ENCODE results near the gene SLC25A44. TPM values are rescaled to one million over a fixed set of nuclear protein-coding genes. Genes with fewer than 3 reads are reported as not detected.

SLC25A44 gene
- total and polyA plus RNA-seq, 2 experiments from 2014 or later, result 9.2 to 13.8 TPM

GRCh38 chr1:156194300-156194652 is 372 bp downstream of the SLC25A44 start:
- H3K9me3 ChIP-seq (ENCODE audit: low read depth), result no peaks in the 10 kb centered on the region
- H3K4me1 ChIP-seq (ENCODE audit: low read depth), result peaks cover 4% of the 10 kb centered on the region
- H3K4me3 ChIP-seq, result peak overlapping the region; percentile 78
- no peaks in the 10 kb centered on the region for H3K27me3 ChIP-seq
- peak overlapping the region; percentile 47 for H3K27ac ChIP-seq
- H3K36me3 ChIP-seq, result no peaks in the 10 kb centered on the region
- no peak for TF ChIP-seq CTCF (IDR thresholded peaks at IDR 0.05; ENCODE audit: low read depth, low read length)
- DNase-seq (ENCODE audit: low read depth in 1 of 2, low spot score in 1 of 2), result no peak

- H3K4me1 ChIP-seq (ENCODE audit: low read depth), result peaks cover 4% of the 10 kb centered on the region
- no peaks in the 10 kb centered on the region for H3K9me3 ChIP-seq (ENCODE audit: low read depth)
- no peaks in the 10 kb centered on the region for H3K36me3 ChIP-seq
- no peak overlapping the region for H3K27ac ChIP-seq
- H3K27me3 ChIP-seq, result no peaks in the 10 kb centered on the region
- TF ChIP-seq CTCF (IDR thresholded peaks at IDR 0.05; ENCODE audit: low read depth, low read length), result no peak
- no peak overlapping the region for H3K4me3 ChIP-seq
- DNase-seq (ENCODE audit: low read depth in 1 of 2, low spot score in 1 of 2), result no peak
Observed at GRCh38 chr1:156195853-156196252, 1.9 kb downstream of the SLC25A44 start.

- no peak overlapping the region for H3K27ac ChIP-seq
- H3K36me3 ChIP-seq, result no peaks in the 10 kb centered on the region
- no peaks in the 10 kb centered on the region for H3K27me3 ChIP-seq
- no peak overlapping the region for H3K4me3 ChIP-seq
- no peak for TF ChIP-seq CTCF (IDR thresholded peaks at IDR 0.05; ENCODE audit: low read depth, low read length)
- no peak for DNase-seq (ENCODE audit: low read depth in 1 of 2, low spot score in 1 of 2)
- H3K4me1 ChIP-seq (ENCODE audit: low read depth), result peaks cover 4% of the 10 kb centered on the region
- no peaks in the 10 kb centered on the region for H3K9me3 ChIP-seq (ENCODE audit: low read depth)
Observed at GRCh38 chr1:156196445-156196844, 2.5 kb downstream of the SLC25A44 start.

- H3K4me3 ChIP-seq, result no peak overlapping the region
- H3K36me3 ChIP-seq, result no peaks in the 10 kb centered on the region
- no peaks in the 10 kb centered on the region for H3K9me3 ChIP-seq (ENCODE audit: low read depth)
- DNase-seq (ENCODE audit: low read depth in 1 of 2, low spot score in 1 of 2), result no peak
- H3K27ac ChIP-seq, result no peak overlapping the region
- no peaks in the 10 kb centered on the region for H3K27me3 ChIP-seq
- H3K4me1 ChIP-seq (ENCODE audit: low read depth), result peaks cover 4% of the 10 kb centered on the region
- no peak for TF ChIP-seq CTCF (IDR thresholded peaks at IDR 0.05; ENCODE audit: low read depth, low read length)
Observed at GRCh38 chr1:156198831-156199349, 5.0 kb downstream of the SLC25A44 start.

- Histone ChIP-seq H3K4me1 (ENCODE audit: low read depth) (no peaks in the 10 kb centered on the region), H3K36me3 (no peaks in the 10 kb centered on the region), H3K4me3 (no peak overlapping the region), H3K9me3 (ENCODE audit: low read depth) (no peaks in the 10 kb centered on the region), H3K27me3 (no peaks in the 10 kb centered on the region), H3K27ac (no peak overlapping the region)
- no peak for DNase-seq (ENCODE audit: low read depth in 1 of 2, low spot score in 1 of 2)
- no peak for TF ChIP-seq CTCF (IDR thresholded peaks at IDR 0.05; ENCODE audit: low read depth, low read length)
Observed at GRCh38 chr1:156200044-156200443, 6.1 kb downstream of the SLC25A44 start.

- H3K27me3 ChIP-seq, result no peaks in the 10 kb centered on the region
- no peaks in the 10 kb centered on the region for H3K9me3 ChIP-seq (ENCODE audit: low read depth)
- no peaks in the 10 kb centered on the region for H3K4me1 ChIP-seq (ENCODE audit: low read depth)
- H3K36me3 ChIP-seq, result peaks cover 7% of the 10 kb centered on the region
- no peak for TF ChIP-seq CTCF (IDR thresholded peaks at IDR 0.05; ENCODE audit: low read depth, low read length)
- peak in 1 of 2 donors; percentile 82 for DNase-seq (ENCODE audit: low read depth in 1 of 2, low spot score in 1 of 2)
- H3K27ac ChIP-seq, result no peak overlapping the region
- no peak overlapping the region for H3K4me3 ChIP-seq
Observed at GRCh38 chr1:156203331-156203730, 9.4 kb downstream of the SLC25A44 start.
